Measurements from ENCODE around the gene DYNLRB2.

DYNLRB2 gene

GRCh38 chr16:80540516-80541305 is at the start of gene DYNLRB2:
Gene DYNLRB2, plus strand, starts transcription at chr16:80540993. Its CDS starts 84 bp downstream, at chr16:80541077.
- DNase-seq, result peak; percentile 80

DNA sequence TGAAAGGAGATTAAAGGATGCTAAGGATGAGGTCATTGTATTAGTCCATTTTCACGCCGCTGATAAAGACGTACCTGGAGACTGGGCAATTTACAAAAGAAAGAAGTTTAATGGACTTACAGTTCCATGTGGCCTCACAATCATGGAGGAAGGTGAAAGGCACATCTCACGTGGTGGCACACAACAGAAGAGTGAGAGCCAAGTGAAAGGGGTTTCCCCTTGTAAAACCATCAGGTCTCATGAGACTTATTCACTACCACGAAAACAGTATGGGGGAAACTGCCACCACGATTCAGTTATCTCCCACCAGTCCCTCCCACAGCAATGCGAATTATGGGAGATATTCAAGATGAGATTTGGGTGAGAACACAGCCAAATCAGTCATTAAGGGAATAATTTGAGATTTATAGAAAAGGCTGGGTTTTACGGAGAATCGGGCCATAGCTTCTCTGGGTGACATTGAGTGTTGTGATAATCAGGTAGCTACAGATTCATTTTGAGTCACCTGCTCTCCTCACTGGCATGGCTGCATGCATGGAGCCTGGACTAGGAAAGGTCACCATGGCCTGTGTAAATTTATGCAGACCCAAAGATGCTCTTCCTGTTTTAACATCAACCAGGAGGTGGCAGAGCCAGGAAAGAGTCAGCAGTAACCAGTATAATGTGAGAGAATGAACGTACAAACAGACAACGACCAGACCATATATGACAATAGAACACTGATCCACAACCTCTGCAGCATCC is 40.5 kb upstream of the DYNLRB2 start:
- DNase-seq, result no peak

DNA sequence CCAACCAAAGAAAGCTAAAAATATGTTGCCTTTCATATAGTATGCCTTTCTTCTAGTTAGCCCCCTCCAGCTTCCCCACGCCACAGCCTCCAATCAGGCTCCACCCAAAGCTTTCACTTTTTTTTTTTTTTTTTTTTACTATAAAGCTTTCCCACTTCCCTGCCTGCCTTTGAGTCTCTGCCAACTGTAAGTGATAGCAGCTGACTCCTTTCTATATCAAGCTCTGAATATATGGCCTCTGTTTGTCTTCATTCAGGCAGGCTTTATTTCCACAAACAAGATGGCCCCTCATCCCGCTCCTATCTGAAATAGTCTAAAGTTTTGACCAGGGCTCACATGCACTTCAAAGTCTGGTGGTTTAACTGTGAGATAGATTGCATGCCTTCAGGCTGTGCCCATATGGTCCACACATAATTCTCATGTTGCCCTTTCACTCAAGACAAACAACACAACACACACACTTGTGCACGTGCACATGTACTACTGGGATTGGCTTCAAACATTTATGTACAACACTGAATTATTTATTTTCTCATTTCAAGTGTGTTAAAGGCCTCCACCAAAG is 39.8 kb upstream of the DYNLRB2 start:
- no peak for DNase-seq

- DNase-seq, result no peak
Observed at GRCh38 chr16:80503107-80503506, 37.7 kb upstream of the DYNLRB2 start.

GRCh38 chr16:80507538-80507937 is 33.3 kb upstream of the DYNLRB2 start:
- DNase-seq, result no peak

- DNase-seq, result no peak
Observed at GRCh38 chr16:80509872-80510271, 30.9 kb upstream of the DYNLRB2 start.

- DNase-seq, result no peak
Observed at GRCh38 chr16:80511824-80512592, 28.8 kb upstream of the DYNLRB2 start.

- DNase-seq, result no peak
Observed at GRCh38 chr16:80512593-80512853, 28.3 kb upstream of the DYNLRB2 start.

GRCh38 chr16:80515374-80515773 is 25.4 kb upstream of the DYNLRB2 start:
- no peak for DNase-seq

- DNase-seq, result no peak
Observed at GRCh38 chr16:80517846-80518245, 22.9 kb upstream of the DYNLRB2 start.

DNA sequence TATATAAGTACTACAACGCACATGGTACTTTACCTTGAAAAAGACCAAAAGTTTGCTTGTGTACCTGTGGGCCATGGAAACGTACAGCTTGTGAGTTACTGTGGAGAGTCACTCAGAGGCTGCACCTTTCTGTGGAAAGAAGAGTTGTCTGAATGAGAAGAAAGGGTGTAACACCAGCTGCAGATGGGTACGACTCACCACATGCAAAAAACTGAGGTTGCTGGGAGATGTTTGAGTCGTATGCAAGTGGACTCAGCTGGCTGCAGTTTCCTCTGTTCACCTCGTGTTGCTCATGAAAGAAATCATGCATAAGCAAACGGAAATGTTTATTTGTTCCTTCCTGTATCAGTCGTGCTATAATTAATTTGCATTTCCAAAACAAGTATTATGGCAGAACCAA is 22.4 kb upstream of the DYNLRB2 start:
- DNase-seq, result no peak

DNA sequence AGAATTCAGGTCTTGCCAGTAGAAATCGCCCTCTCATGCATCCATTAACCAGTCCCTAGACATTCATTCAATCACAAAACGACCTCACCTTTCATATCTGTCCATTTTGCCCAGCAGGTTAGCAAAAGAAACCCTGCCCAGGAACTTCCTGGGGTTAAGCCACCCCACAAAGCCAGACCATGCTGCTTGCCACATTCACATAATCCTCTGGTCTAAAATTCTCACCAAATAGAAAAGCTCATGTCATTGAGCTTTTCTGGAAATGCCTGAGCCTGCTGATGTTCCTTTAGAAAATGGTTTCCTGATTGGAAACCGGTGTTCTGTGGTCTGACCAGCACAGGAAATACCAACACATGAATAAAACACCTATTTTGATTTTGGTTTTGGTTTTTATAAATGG is 21.6 kb upstream of the DYNLRB2 start:
- no peak for DNase-seq

DNA sequence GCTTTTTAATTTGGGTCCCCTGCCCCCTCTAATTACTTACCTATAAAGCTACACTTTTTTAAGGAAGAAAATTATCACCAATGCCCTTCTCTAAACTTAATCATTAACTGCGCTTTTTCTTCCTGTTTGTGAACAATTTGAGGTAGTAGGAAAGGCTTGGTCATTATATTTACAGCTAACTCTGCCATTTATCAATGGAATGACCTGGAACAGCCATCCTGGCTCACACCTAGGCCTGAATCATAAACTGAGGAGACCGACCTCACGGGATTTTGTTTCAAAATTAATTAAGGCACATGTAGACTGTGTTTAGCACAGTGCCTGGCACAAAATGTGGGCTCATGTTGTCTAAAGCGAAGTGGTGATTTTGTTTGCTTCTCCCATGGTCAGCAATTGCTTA is 15.4 kb upstream of the DYNLRB2 start:
- no peak for DNase-seq

GRCh38 chr16:80526418-80527061 is 14.3 kb upstream of the DYNLRB2 start:
- DNase-seq, result peak; percentile 21

DNA sequence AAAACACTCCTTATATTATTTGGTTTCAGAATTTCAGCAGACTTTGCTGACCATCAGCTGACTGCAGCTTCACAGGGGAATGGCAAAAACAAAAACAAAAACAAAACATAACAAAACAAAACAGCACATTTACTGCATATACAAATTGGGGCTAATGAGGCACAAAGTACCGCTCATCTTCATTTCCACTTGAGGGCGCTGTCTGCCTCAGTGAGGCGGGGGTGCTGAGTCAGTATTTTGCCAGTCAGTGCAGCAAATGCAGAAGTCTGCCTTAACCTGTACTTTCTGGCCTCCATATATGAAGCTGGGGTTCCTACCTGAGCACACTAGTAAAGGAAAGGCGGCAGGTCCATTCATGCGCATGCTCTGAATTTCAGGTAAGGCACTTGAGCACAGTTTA is 13.5 kb upstream of the DYNLRB2 start:
- peak; percentile 4 for DNase-seq

- no peak for DNase-seq
Observed at GRCh38 chr16:80530479-80530878, 10.3 kb upstream of the DYNLRB2 start.

- no peak for DNase-seq
Observed at GRCh38 chr16:80536238-80536637, 4.6 kb upstream of the DYNLRB2 start.

GRCh38 chr16:80541306-80541694 is 507 bp downstream of the DYNLRB2 start:
- DNase-seq, result no peak

DNA sequence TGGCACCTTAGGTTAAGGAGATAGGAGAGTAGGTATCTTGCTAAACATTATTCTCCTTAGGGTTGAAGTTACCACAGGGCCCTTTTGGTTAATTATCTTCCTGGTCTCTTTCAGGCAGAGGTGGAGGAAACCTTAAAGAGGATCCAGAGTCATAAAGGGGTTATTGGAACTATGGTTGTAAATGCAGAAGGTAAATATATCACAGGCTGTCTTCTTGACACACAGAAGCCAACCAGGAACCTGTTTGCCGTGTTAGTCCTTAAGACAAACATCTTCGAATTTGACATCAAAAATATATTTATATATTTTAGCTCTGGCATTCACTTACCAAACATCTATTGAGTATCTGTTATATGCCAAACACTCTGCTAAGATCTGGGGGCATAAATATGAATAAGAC is 2.4 kb downstream of the DYNLRB2 start:
- DNase-seq, result no peak

DNA sequence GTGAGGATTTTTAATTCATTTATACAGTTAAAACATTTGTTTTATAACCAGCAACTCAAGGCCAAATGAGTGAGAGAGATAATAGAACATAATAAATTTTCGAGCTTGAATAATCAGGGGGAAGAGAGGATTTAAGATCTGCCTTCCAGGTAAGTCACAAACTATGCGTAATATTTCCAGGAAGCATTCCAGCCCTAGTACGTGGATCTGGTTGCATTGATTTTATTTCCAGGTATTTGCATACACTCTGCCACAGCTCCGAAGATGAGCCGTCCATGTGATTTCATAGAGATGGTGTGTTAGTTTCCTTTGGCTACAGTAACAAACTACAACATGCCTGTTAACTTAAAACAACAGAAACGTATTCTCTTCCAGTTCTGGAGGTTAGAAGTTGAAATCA is 3.5 kb downstream of the DYNLRB2 start:
- DNase-seq, result no peak

- DNase-seq, result no peak
Observed at GRCh38 chr16:80546249-80546648, 5.5 kb downstream of the DYNLRB2 start.

DNA sequence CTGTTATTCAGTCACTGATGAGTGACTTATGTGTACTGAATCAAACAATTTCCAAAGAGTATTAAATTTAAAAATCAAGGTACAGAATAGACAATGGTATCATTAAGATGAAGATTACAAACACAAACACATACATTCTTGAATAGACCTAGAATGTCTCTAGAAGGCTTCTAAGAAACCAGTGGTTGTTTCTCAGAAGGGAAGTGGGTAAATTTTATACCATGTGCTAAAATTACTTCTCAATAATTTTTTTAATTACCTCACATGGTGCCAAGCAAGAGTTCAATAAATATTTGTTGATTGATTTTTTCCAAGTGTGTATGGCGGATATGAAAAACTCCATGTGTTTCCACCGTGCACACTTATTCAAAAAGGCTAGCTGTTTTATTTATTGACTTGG is 6.4 kb downstream of the DYNLRB2 start:
- DNase-seq, result no peak

DNA sequence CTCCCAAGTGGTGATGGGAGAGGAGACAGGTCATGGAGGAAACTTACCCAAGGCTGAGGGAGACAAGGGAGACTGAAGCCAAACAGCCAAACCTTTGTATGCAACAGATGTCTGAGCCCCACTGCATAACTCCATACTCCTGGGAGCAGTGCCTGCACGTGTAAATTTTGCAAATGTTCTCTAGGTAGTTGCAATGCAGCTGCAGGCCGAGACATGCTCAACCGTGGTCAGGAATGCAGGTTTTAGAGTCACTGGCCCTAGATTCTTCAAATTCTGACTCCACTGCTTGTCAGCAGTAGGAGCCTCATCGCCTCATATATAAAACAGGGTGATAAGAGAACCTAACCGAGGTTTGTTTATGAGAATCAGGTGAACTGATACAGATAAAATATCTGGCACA is 11.5 kb downstream of the DYNLRB2 start:
- no peak for DNase-seq
